Adipocyte (in vitro differentiated cells): ENCODE data around the gene LIPM.

ENCODE experiments used
- DNase-seq: peaks from one replicate; pipeline ENCODE4 v3.0.0-alpha.2; 2015; ENCODE audit warnings: low read depth
- H3K27me3 ChIP-seq: replicated peaks from 2 replicates; pipeline ENCODE4 v1.7.0; 2013; ENCODE audit warnings: mild to moderate bottlenecking, low read length, moderate library complexity; ENCODE audit not compliant: control insufficient read depth, insufficient read depth
- H3K36me3 ChIP-seq: 2 replicates; pipeline ENCODE4 v1.7.0; 2013; ENCODE audit warnings: low read length, mild to moderate bottlenecking, moderate library complexity; ENCODE audit not compliant: control insufficient read depth, insufficient read depth, severe bottlenecking
- H3K4me1 ChIP-seq: 2 replicates; pipeline ENCODE4 v1.7.0; 2013; ENCODE audit warnings: mild to moderate bottlenecking, low read length, moderate library complexity; ENCODE audit not compliant: control insufficient read depth, insufficient read depth
- H3K4me3 ChIP-seq: 2 replicates; pipeline ENCODE4 v1.7.0; 2013; ENCODE audit warnings: mild to moderate bottlenecking, low read length, moderate library complexity
- H3K9ac ChIP-seq: 2 replicates; pipeline ENCODE4 v1.7.0; 2013; ENCODE audit warnings: mild to moderate bottlenecking, low read length, moderate library complexity
- H3K9me3 ChIP-seq: 2 replicates; pipeline ENCODE4 v1.7.0; 2013; ENCODE audit warnings: mild to moderate bottlenecking, low read length, moderate library complexity; ENCODE audit not compliant: control insufficient read depth

Gene LIPM

GRCh38 chr10:88841316-88842111, 39.0 kb downstream of the LIPM start:
- Histone ChIP-seq H3K4me3 (no peak overlapping the region), H3K36me3 (no peaks in the 10 kb centered on the region), H3K9me3 (peaks cover 3% of the 10 kb centered on the region), H3K4me1 (no peaks in the 10 kb centered on the region), H3K9ac (no peak overlapping the region), H3K27me3 (no peaks in the 10 kb centered on the region)
- no peak for DNase-seq

- no peak overlapping the region for H3K9ac ChIP-seq
- no peak overlapping the region for H3K4me3 ChIP-seq
- no peak for DNase-seq
- peaks cover 6% of the 10 kb centered on the region for H3K9me3 ChIP-seq
- H3K4me1 ChIP-seq = peaks cover under 1% of the 10 kb centered on the region
- H3K36me3 ChIP-seq = no peaks in the 10 kb centered on the region
- H3K27me3 ChIP-seq = no peaks in the 10 kb centered on the region
Measured at GRCh38 chr10:88843171-88843570, 40.6 kb downstream of the LIPM start.

DNA sequence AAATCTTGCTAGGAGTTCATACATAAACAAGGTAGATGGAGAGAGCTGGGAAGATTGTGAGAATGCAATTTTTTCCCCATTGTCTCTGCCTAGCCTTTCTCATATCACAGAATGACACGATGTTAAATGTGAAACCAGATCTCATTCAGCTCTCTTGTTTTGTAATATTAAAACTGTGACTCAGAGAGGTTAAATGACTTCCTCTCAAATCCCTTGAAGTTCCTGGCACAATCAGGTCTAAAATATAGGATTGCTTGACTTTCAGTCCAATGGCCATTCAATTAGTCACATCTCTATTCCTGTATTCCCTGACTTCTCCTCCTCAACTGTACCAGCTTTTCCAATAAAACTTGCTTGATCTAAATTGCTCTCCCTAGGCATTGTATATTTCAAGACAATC, 46.0 kb downstream of the LIPM start:
- H3K36me3 ChIP-seq = no peaks in the 10 kb centered on the region
- H3K4me1 ChIP-seq = peaks cover 29% of the 10 kb centered on the region
- peak; percentile 81 for DNase-seq
- no peaks in the 10 kb centered on the region for H3K27me3 ChIP-seq
- peaks cover 6% of the 10 kb centered on the region for H3K9me3 ChIP-seq
- H3K4me3 ChIP-seq = peak overlapping the region; percentile 20
- no peak overlapping the region for H3K9ac ChIP-seq

DNA sequence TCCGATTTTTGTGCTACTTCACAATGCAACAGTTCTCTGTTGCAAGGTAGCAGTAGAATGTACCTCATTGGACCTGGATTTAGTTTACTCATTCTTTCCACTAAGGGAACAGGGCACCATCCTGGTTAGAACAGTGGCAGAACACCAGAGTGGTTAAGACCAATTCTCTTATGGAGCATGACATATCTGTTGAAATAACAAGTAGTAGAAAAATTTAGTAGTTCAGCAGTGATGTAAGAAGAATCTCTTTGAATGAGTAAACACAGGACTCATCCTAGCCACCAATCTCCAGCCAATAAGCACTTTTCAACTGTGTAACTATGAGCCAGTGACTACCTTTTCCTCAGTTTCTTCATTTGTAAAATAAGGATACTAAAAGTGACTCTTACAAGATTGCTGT, 46.7 kb downstream of the LIPM start:
- DNase-seq = peak; percentile 36
- Histone ChIP-seq H3K4me3 (no peak overlapping the region), H3K9ac (no peak overlapping the region), H3K27me3 (no peaks in the 10 kb centered on the region), H3K36me3 (no peaks in the 10 kb centered on the region), H3K4me1 (peaks cover 29% of the 10 kb centered on the region), H3K9me3 (peaks cover 6% of the 10 kb centered on the region)

- peaks cover 6% of the 10 kb centered on the region for H3K9me3 ChIP-seq
- no peaks in the 10 kb centered on the region for H3K36me3 ChIP-seq
- H3K27me3 ChIP-seq = no peaks in the 10 kb centered on the region
- no peak overlapping the region for H3K9ac ChIP-seq
- DNase-seq = no peak
- H3K4me3 ChIP-seq = no peak overlapping the region
- peaks cover 29% of the 10 kb centered on the region for H3K4me1 ChIP-seq
Measured at GRCh38 chr10:88850712-88851111, 48.2 kb downstream of the LIPM start.

- Histone ChIP-seq H3K9ac (no peak within 1 kb of the TSS), H3K9me3 (peaks cover under 1% of the 10 kb centered on the region), H3K27me3 (no peaks in the 10 kb centered on the region), H3K36me3 (no peaks in the 10 kb centered on the region), H3K4me1 (peaks cover 29% of the 10 kb centered on the region), H3K4me3 (no peak within 1 kb of the TSS)
- peak; percentile 53 for DNase-seq
Measured at GRCh38 chr10:88851706-88852105, 49.2 kb downstream of the LIPM start, which contains the start of gene ANKRD22. Gene ANKRD22, minus strand, starts transcription at chr10:88851844. Its CDS starts 237 bp downstream, at chr10:88851607.

- no peaks in the 10 kb centered on the region for H3K27me3 ChIP-seq
- no peaks in the 10 kb centered on the region for H3K36me3 ChIP-seq
- no peak overlapping the region for H3K9ac ChIP-seq
- no peak for DNase-seq
- H3K9me3 ChIP-seq = no peaks in the 10 kb centered on the region
- peaks cover 29% of the 10 kb centered on the region for H3K4me1 ChIP-seq
- no peak overlapping the region for H3K4me3 ChIP-seq
Measured at GRCh38 chr10:88852327-88852726, 49.8 kb downstream of the LIPM start.

GRCh38 chr10:88853155-88853881, 50.8 kb downstream of the LIPM start:
- H3K9ac ChIP-seq = no peak overlapping the region
- no peaks in the 10 kb centered on the region for H3K36me3 ChIP-seq
- no peaks in the 10 kb centered on the region for H3K27me3 ChIP-seq
- no peaks in the 10 kb centered on the region for H3K9me3 ChIP-seq
- peaks cover 28% of the 10 kb centered on the region for H3K4me1 ChIP-seq
- H3K4me3 ChIP-seq = no peak overlapping the region
- no peak for DNase-seq

GRCh38 chr10:88854684-88855083, 52.2 kb downstream of the LIPM start:
- Histone ChIP-seq H3K4me1 (peaks cover 14% of the 10 kb centered on the region), H3K9me3 (no peaks in the 10 kb centered on the region), H3K4me3 (no peak overlapping the region), H3K27me3 (no peaks in the 10 kb centered on the region), H3K9ac (no peak overlapping the region), H3K36me3 (no peaks in the 10 kb centered on the region)
- no peak for DNase-seq

- H3K9me3 ChIP-seq = no peaks in the 10 kb centered on the region
- no peak for DNase-seq
- H3K36me3 ChIP-seq = no peaks in the 10 kb centered on the region
- H3K4me1 ChIP-seq = peaks cover under 1% of the 10 kb centered on the region
- no peak overlapping the region for H3K9ac ChIP-seq
- H3K27me3 ChIP-seq = no peaks in the 10 kb centered on the region
- H3K4me3 ChIP-seq = no peak overlapping the region
Measured at GRCh38 chr10:88857831-88858230, 55.3 kb downstream of the LIPM start.

DNA sequence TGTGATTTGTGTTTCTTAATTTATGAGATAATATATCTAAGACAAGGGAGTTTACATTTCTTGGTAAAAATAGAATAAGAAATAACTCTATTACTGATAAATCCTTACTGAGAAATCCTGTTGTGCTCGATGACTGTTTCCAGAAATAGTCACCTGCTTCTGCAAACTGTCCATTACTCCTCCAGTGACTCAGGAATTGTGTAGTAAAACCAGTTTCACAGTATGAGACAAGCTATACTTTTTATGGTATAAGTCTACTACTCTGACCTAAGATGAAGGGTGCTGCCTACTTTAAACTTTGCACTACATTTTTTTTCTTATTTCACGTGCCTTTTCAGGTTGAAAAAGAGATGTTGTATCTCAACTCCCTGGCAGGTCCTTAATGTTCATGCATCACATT, 56.0 kb downstream of the LIPM start:
- H3K27me3 ChIP-seq = no peaks in the 10 kb centered on the region
- H3K4me3 ChIP-seq = no peak overlapping the region
- no peaks in the 10 kb centered on the region for H3K4me1 ChIP-seq
- no peak for DNase-seq
- H3K36me3 ChIP-seq = no peaks in the 10 kb centered on the region
- H3K9ac ChIP-seq = no peak overlapping the region
- H3K9me3 ChIP-seq = no peaks in the 10 kb centered on the region
